Spinal cord (tissue), 10 donors: ENCODE measurements around the gene ARL17B. TPM values are rescaled to one million over a fixed set of nuclear protein-coding genes. Genes with fewer than 3 reads are reported as not detected.
"Not testable (repeated sequence)": the region's sequence is repeated elsewhere in the genome, so short reads cannot be mapped to it uniquely, and the experiment has no call there.

Source experiments
- DNase-seq, 6 donors: peaks; one replicate each; pipeline versions ENCODE4 v3.0.0 to v3.0.0-alpha.2; 2013 to 2015; ENCODE audit warnings: low spot score in 6 of 6, low read depth in 4 of 6
- H3K27ac ChIP-seq: one replicate; pipeline ENCODE4 v1.5.1; 2013; ENCODE audit warnings: low read depth, low read length, control low read depth
- H3K27me3 ChIP-seq: one replicate; pipeline ENCODE4 v1.6.1; 2013; ENCODE audit warnings: low read length; ENCODE audit not compliant: control insufficient read depth, insufficient read depth
- H3K36me3 ChIP-seq: one replicate; pipeline ENCODE4 v1.6.1; 2013; ENCODE audit warnings: low read length; ENCODE audit not compliant: control insufficient read depth, insufficient read depth
- H3K4me1 ChIP-seq: one replicate; pipeline ENCODE4 v1.6.1; 2013; ENCODE audit warnings: low read length; ENCODE audit not compliant: control insufficient read depth, insufficient read depth
- H3K4me3 ChIP-seq: one replicate; pipeline ENCODE4 v1.5.1; 2013; ENCODE audit warnings: low read depth, low read length, control low read depth
- H3K9me3 ChIP-seq: one replicate; pipeline ENCODE4 v1.6.1; 2013; ENCODE audit warnings: low read length; ENCODE audit not compliant: control insufficient read depth, insufficient read depth
- WGBS: methylation state at CpG from one replicate; pipeline ENCODE4 v1.1.5; 2013; ENCODE audit warnings: missing lambda C conversion rate; ENCODE audit not compliant: insufficient coverage; 5-methylcytosine and 5-hydroxymethylcytosine counted together
- polyA plus RNA-seq, 2 donors: library from polyadenylated mRNA; unstranded; fragments of 120-200 nt; gene quantifications; one replicate each; pipeline ENCODE4 v1.2.1, GENCODE V29; 2013; ENCODE audit not compliant: insufficient read length in 2 of 2
- total RNA-seq, 2 donors: library from RNA; depleted of rRNA in 1 of 2; stranded (reverse); fragments of 120-200 nt in 1 of 2; fragments of >200 nt in 1 of 2; gene quantifications; one replicate each; pipeline versions ENCODE4 v1.2.3 to v1.2.4, GENCODE V29; 2013 to 2014
- donor health status: healthy.

ARL17B gene
- total and polyA plus RNA-seq, 4 donors = 12.7 to 18.6 (median 15.6) TPM

GRCh38 chr17:46373418-46373817 is 11.9 kb upstream of the ARL17B start:
- not testable (repeated sequence) for DNase-seq, H3K27me3 ChIP-seq, H3K4me3 ChIP-seq, H3K27ac ChIP-seq, H3K9me3 ChIP-seq, H3K36me3 ChIP-seq, H3K4me1 ChIP-seq
- no CpG with 5 or more reads among the region's 7 CpGs for WGBS

- H3K4me1 ChIP-seq, H3K9me3 ChIP-seq, H3K36me3 ChIP-seq, H3K27me3 ChIP-seq, DNase-seq, H3K27ac ChIP-seq, H3K4me3 ChIP-seq: not testable (repeated sequence)
- WGBS = no CpG with 5 or more reads among the region's 95 CpGs
These were observed 11.0 kb upstream of the ARL17B start for GRCh38 chr17:46372236-46373229.

GRCh38 chr17:46367520-46367919 is 6.0 kb upstream of the ARL17B start:
- not testable (repeated sequence) for H3K27me3 ChIP-seq, H3K36me3 ChIP-seq, DNase-seq, H3K4me3 ChIP-seq, H3K27ac ChIP-seq, H3K4me1 ChIP-seq, H3K9me3 ChIP-seq
- WGBS = no CpG with 5 or more reads among the region's 3 CpGs

- WGBS = no CpG with 5 or more reads among the region's 42 CpGs
- not testable (repeated sequence) for H3K36me3 ChIP-seq, H3K27ac ChIP-seq, H3K9me3 ChIP-seq, DNase-seq, H3K27me3 ChIP-seq, H3K4me3 ChIP-seq, H3K4me1 ChIP-seq
These were observed 326 bp downstream of the ARL17B start for GRCh38 chr17:46361145-46361735.

- not testable (repeated sequence) for H3K9me3 ChIP-seq, DNase-seq, H3K4me1 ChIP-seq, H3K27ac ChIP-seq, H3K27me3 ChIP-seq, H3K36me3 ChIP-seq, H3K4me3 ChIP-seq
- WGBS = no CpG with 5 or more reads among the region's 4 CpGs
These were observed 7.7 kb downstream of the ARL17B start for GRCh38 chr17:46353856-46354255.

GRCh38 chr17:46349060-46349459 is 12.5 kb downstream of the ARL17B start:
- H3K4me1 ChIP-seq, H3K4me3 ChIP-seq, H3K27ac ChIP-seq, DNase-seq, H3K36me3 ChIP-seq, H3K9me3 ChIP-seq, H3K27me3 ChIP-seq: not testable (repeated sequence)
- WGBS = no CpG with 5 or more reads among the region's 1 CpG

GRCh38 chr17:46348345-46348744 is 13.2 kb downstream of the ARL17B start:
- not testable (repeated sequence) for H3K27me3 ChIP-seq, H3K4me1 ChIP-seq, DNase-seq, H3K4me3 ChIP-seq, H3K27ac ChIP-seq, H3K9me3 ChIP-seq, H3K36me3 ChIP-seq
- no CpG with 5 or more reads among the region's 2 CpGs for WGBS

- H3K4me1 ChIP-seq, H3K27me3 ChIP-seq, H3K4me3 ChIP-seq, H3K36me3 ChIP-seq, DNase-seq, H3K9me3 ChIP-seq, H3K27ac ChIP-seq: not testable (repeated sequence)
- WGBS = no CpG with 5 or more reads among the region's 3 CpGs
These were observed 19.4 kb downstream of the ARL17B start for GRCh38 chr17:46342131-46342530.

- H3K27me3 ChIP-seq, DNase-seq, H3K4me1 ChIP-seq, H3K9me3 ChIP-seq, H3K4me3 ChIP-seq, H3K27ac ChIP-seq, H3K36me3 ChIP-seq: not testable (repeated sequence)
- WGBS = no CpG with 5 or more reads among the region's 19 CpGs
These were observed 20.3 kb downstream of the ARL17B start for GRCh38 chr17:46341220-46341619.

GRCh38 chr17:46294831-46295230 is 66.7 kb downstream of the ARL17B start, which contains the start of gene LRRC37A:
Gene LRRC37A (plus strand): TSS chr17:46295131. CDS start chr17:46295134, 3 bp downstream.
- not testable (repeated sequence) for DNase-seq, H3K4me1 ChIP-seq, H3K27ac ChIP-seq, H3K27me3 ChIP-seq, H3K4me3 ChIP-seq, H3K36me3 ChIP-seq, H3K9me3 ChIP-seq
- no CpG with 5 or more reads among the region's 16 CpGs for WGBS
